Chondrocyte (in vitro differentiated cells): Measurements from ENCODE around the gene SAMD5. TPM values are rescaled to one million over a fixed set of nuclear protein-coding genes. Genes with fewer than 3 reads are reported as not detected.

ENCODE experiments used
- DNase-seq: peaks from one replicate; pipeline ENCODE4 v3.0.0; 2021; ENCODE audit warnings: mixed read lengths, low spot score
- H3K27ac Mint-ChIP-seq: one replicate; pipeline ENCODE4 v1.8.0; 2021; ENCODE audit warnings: mild to moderate bottlenecking, moderate library complexity, mixed read lengths; ENCODE audit not compliant: unreplicated experiment
- H3K27me3 Mint-ChIP-seq: 2 replicates; pipeline ENCODE4 v1.8.0; 2021; ENCODE audit warnings: low read depth, mixed read lengths
- H3K36me3 Mint-ChIP-seq: 2 replicates; pipeline ENCODE4 v1.8.0; 2021; ENCODE audit warnings: low read depth, mixed read lengths
- H3K4me1 Mint-ChIP-seq: 2 replicates; pipeline ENCODE4 v1.8.0; 2021; ENCODE audit warnings: low read depth, mild to moderate bottlenecking, mixed read lengths
- H3K4me3 Mint-ChIP-seq: one replicate; pipeline ENCODE4 v1.8.0; 2021; ENCODE audit warnings: mild to moderate bottlenecking, moderate library complexity, mixed read lengths; ENCODE audit not compliant: unreplicated experiment
- H3K9me3 Mint-ChIP-seq: 2 replicates; pipeline ENCODE4 v1.8.0; 2021; ENCODE audit warnings: low read depth, mixed read lengths
- CTCF ChIP-seq: fragments of 200-600 bp; sonication (generic); IDR thresholded peaks from 2 replicates; pipeline ENCODE4 v1.5.0; 2021; ENCODE audit warnings: antibody characterized with exemption, mild to moderate bottlenecking, moderate library complexity
- total RNA-seq: library from RNA; stranded (reverse); gene quantifications from 3 replicates; pipeline ENCODE4 v1.2.1, GENCODE V29; 2021

Gene SAMD5
- total RNA-seq, 1 donor from 2014 or later = 9.2 TPM

- Mint-ChIP-seq H3K27ac (no peak overlapping the region), H3K9me3 (no peaks in the 10 kb centered on the region), H3K4me3 (peak overlapping the region; percentile 19), H3K27me3 (no peaks in the 10 kb centered on the region), H3K36me3 (peaks cover 4% of the 10 kb centered on the region), H3K4me1 (peaks cover 37% of the 10 kb centered on the region)
- DNase-seq = no peak
- TF ChIP-seq CTCF = no peak
Observed at GRCh38 chr6:147510929-147511590, 2.6 kb downstream of the SAMD5 start.

GRCh38 chr6:147514831-147515230 is 6.3 kb downstream of the SAMD5 start:
- H3K27ac Mint-ChIP-seq = no peak overlapping the region
- H3K9me3 Mint-ChIP-seq = no peaks in the 10 kb centered on the region
- H3K36me3 Mint-ChIP-seq = peaks cover 4% of the 10 kb centered on the region
- no peak for TF ChIP-seq CTCF
- H3K4me1 Mint-ChIP-seq = peaks cover 26% of the 10 kb centered on the region
- no peak for DNase-seq
- H3K4me3 Mint-ChIP-seq = no peak overlapping the region
- H3K27me3 Mint-ChIP-seq = no peaks in the 10 kb centered on the region

- no peaks in the 10 kb centered on the region for H3K27me3 Mint-ChIP-seq
- no peak overlapping the region for H3K4me3 Mint-ChIP-seq
- H3K9me3 Mint-ChIP-seq = no peaks in the 10 kb centered on the region
- TF ChIP-seq CTCF = no peak
- H3K27ac Mint-ChIP-seq = no peak overlapping the region
- DNase-seq = no peak
- H3K36me3 Mint-ChIP-seq = peaks cover 4% of the 10 kb centered on the region
- H3K4me1 Mint-ChIP-seq = peaks cover 21% of the 10 kb centered on the region
Observed at GRCh38 chr6:147515327-147515726, 6.8 kb downstream of the SAMD5 start.

GRCh38 chr6:147522597-147522996 is 14.1 kb downstream of the SAMD5 start:
- Mint-ChIP-seq H3K4me1 (peaks cover 14% of the 10 kb centered on the region), H3K36me3 (peaks cover 2% of the 10 kb centered on the region), H3K9me3 (no peaks in the 10 kb centered on the region), H3K27me3 (no peaks in the 10 kb centered on the region), H3K27ac (no peak overlapping the region), H3K4me3 (no peak overlapping the region)
- no peak for DNase-seq
- TF ChIP-seq CTCF = no peak

GRCh38 chr6:147525519-147526209 is 17.2 kb downstream of the SAMD5 start:
- H3K27me3 Mint-ChIP-seq = no peaks in the 10 kb centered on the region
- no peak overlapping the region for H3K27ac Mint-ChIP-seq
- peaks cover 15% of the 10 kb centered on the region for H3K4me1 Mint-ChIP-seq
- no peak for DNase-seq
- peaks cover 2% of the 10 kb centered on the region for H3K36me3 Mint-ChIP-seq
- H3K9me3 Mint-ChIP-seq = no peaks in the 10 kb centered on the region
- TF ChIP-seq CTCF = no peak
- H3K4me3 Mint-ChIP-seq = no peak overlapping the region
